Measurements from ENCODE around the gene RPS19. TPM values are rescaled to one million over a fixed set of nuclear protein-coding genes. Genes with fewer than 3 reads are reported as not detected.
A peak's percentile ranks its signal among the peaks of the same experiment; 100 is the strongest.

RPS19 gene
- total and polyA plus RNA-seq, 10 of the 15 experiments (the other 5 are each of a cell fraction or from before 2014, with no cell fraction given), result 2,615 to 5,578 (median 4,127) TPM

GRCh38 chr19:41883821-41884733, 24.0 kb downstream of the RPS19 start (continued):
- TF ChIP-seq POLR2AphosphoS2 (IDR thresholded peaks at IDR 0.05; ENCODE audit: low read depth, low read length), result peak; percentile 28
- no peak for TF ChIP-seq HDAC2 (IDR thresholded peaks at IDR 0.05)
- no peak for TF ChIP-seq JUND (IDR thresholded peaks at IDR 0.05; ENCODE audit: low read depth, low read length)
- no peak for TF ChIP-seq E2F8 (IDR thresholded peaks at IDR 0.05; ENCODE audit: low read depth, partially characterized antibody)
- TF ChIP-seq CEBPB (IDR thresholded peaks at IDR 0.05; ENCODE audit: borderline replicate concordance in 1 of 2, low read depth in 2 of 2, low read length in 2 of 2), result no peak
- TF ChIP-seq MYB (IDR thresholded peaks at IDR 0.05; ENCODE audit: borderline replicate concordance, low read depth, low read length), result peak; percentile 44; the same call in 1 of the 2 replicates
- no peak for TF ChIP-seq USF1 (IDR thresholded peaks at IDR 0.05; ENCODE audit: borderline replicate concordance, extremely low read length, insufficient read depth, low read depth, low read length)
- peak; percentile 92 for TF ChIP-seq POLR2A (IDR thresholded peaks at IDR 0.05; ENCODE audit: low read depth, low read length)
- TF ChIP-seq DPF2 (IDR thresholded peaks at IDR 0.05), result peak; percentile 81
- TF ChIP-seq KLF5 (IDR thresholded peaks at IDR 0.05; ENCODE audit: partially characterized antibody), result no peak
- peak; percentile 56; the same call in 1 of the 2 replicates for TF ChIP-seq RUNX3 (IDR thresholded peaks at IDR 0.05; ENCODE audit: low read length)
- TF ChIP-seq CUX1 (IDR thresholded peaks at IDR 0.05; ENCODE audit: insufficient replicate concordance, low read depth, low read length), result no peak
- TF ChIP-seq ZNF592 (IDR thresholded peaks at IDR 0.05), result peak; percentile 82; the same call in 1 of the 2 replicates
- TF ChIP-seq SRF (IDR thresholded peaks at IDR 0.05; ENCODE audit: low read depth in 2 of 2, low read length in 2 of 2), result no peak; a peak in 2 of 4 replicates
- no peak for TF ChIP-seq ASH2L (IDR thresholded peaks at IDR 0.05; ENCODE audit: borderline replicate concordance, low read depth)

Measured in GM12878 (cell line).